Glutamatergic neuron (in vitro differentiated cells): ENCODE results near the gene STAMBP. TPM values are rescaled to one million over a fixed set of nuclear protein-coding genes. Genes with fewer than 3 reads are reported as not detected.

Source experiments
- DNase-seq: peaks from one replicate; pipeline ENCODE4 v3.0.0; 2022
- H3K27ac Mint-ChIP-seq: one replicate; pipeline ENCODE4 v1.8.0; 2020; ENCODE audit warnings: mild to moderate bottlenecking, mixed read lengths, inconsistent platforms; ENCODE audit not compliant: unreplicated experiment
- H3K27me3 Mint-ChIP-seq: one replicate; pipeline ENCODE4 v1.8.0; 2020; ENCODE audit warnings: mild to moderate bottlenecking, moderate library complexity, mixed read lengths, inconsistent platforms; ENCODE audit not compliant: unreplicated experiment
- H3K36me3 Mint-ChIP-seq: one replicate; pipeline ENCODE4 v1.8.0; 2020; ENCODE audit warnings: mild to moderate bottlenecking, mixed read lengths, inconsistent platforms; ENCODE audit not compliant: unreplicated experiment
- H3K4me1 Mint-ChIP-seq: one replicate; pipeline ENCODE4 v1.8.0; 2020; ENCODE audit warnings: mild to moderate bottlenecking, low read depth, mixed read lengths, inconsistent platforms; ENCODE audit not compliant: unreplicated experiment
- H3K4me3 Mint-ChIP-seq: one replicate; pipeline ENCODE4 v1.8.0; 2020; ENCODE audit warnings: mild to moderate bottlenecking, mixed read lengths, inconsistent platforms; ENCODE audit not compliant: unreplicated experiment
- H3K9me3 Mint-ChIP-seq: one replicate; pipeline ENCODE4 v1.8.0; 2020; ENCODE audit warnings: mild to moderate bottlenecking, moderate library complexity, mixed read lengths, inconsistent platforms; ENCODE audit not compliant: unreplicated experiment
- CTCF ChIP-seq: fragments of 200-600 bp; sonication (generic); IDR thresholded peaks from one replicate; pipeline ENCODE4 v1.5.0; 2021; ENCODE audit not compliant: partially characterized antibody, unreplicated experiment
- total RNA-seq: library from RNA; stranded (reverse); fragmentation: NEBNext Ultra II Directional; extraction: Animal tissue kit (Norgen Biotek cat#: 25700); gene quantifications from one replicate; pipeline ENCODE4 v1.2.1, GENCODE V29; 2021; ENCODE audit not compliant: unreplicated experiment

Gene STAMBP
- total RNA-seq, 1 donor from 2014 or later: 48.9 TPM

DNA sequence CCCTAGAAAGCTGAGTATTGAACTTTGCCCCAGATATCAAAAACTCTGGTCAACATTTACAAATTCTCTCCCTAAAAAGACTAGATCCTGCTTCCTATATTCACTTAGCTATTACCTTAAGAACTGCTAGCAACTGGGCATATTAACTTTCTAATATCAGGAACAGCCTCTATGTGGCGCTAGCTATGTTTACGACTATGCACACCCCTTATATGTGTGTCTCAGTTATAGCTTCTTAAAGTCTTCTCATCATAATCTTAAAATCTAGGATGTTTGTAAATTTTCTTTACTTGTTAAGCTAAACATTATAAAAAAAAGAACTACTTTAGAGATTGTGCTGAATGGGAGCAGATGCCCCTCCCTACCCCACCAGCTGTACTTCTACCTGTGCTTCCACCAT lies 1.7 kb upstream of the STAMBP start:
- Mint-ChIP-seq H3K4me3 (no peak overlapping the region), H3K27ac (no peak overlapping the region), H3K4me1 (peaks cover 9% of the 10 kb centered on the region), H3K27me3 (peaks cover 1% of the 10 kb centered on the region), H3K36me3 (no peaks in the 10 kb centered on the region), H3K9me3 (peaks cover 2% of the 10 kb centered on the region)
- no peak for DNase-seq
- TF ChIP-seq CTCF: no peak

- Mint-ChIP-seq H3K9me3 (peaks cover 2% of the 10 kb centered on the region), H3K4me1 (peaks cover 9% of the 10 kb centered on the region), H3K27ac (no peak overlapping the region), H3K27me3 (peaks cover 1% of the 10 kb centered on the region), H3K4me3 (no peak overlapping the region), H3K36me3 (no peaks in the 10 kb centered on the region)
- no peak for TF ChIP-seq CTCF
- no peak for DNase-seq
These were observed 937 bp upstream of the STAMBP start for GRCh38 chr2:73827660-73828388.

DNA sequence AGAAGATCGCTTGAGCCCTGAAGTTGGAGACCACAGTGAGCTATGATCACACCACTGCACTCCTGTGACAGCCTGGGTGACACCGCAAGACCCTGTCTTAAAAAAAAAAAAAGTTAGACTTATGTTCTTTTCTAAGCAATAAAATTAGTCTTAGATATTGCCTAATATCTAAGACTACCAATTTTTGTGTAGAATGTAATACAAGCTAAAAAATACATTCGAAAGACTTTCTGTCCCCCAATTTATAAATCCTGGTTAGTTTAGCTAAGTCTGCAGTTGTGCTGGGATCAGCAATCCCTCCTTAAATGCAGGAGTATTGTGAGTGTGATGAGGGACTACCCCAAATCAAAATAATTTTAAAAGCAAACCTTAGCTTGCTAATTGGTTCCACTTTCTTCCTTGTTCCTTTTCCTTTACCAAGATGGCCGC lies 358 bp upstream of the STAMBP start:
- H3K36me3 Mint-ChIP-seq: no peaks in the 10 kb centered on the region
- H3K4me3 Mint-ChIP-seq: peak overlapping the region; percentile 88
- peak overlapping the region; percentile 23 for H3K27ac Mint-ChIP-seq
- DNase-seq: no peak
- peaks cover 9% of the 10 kb centered on the region for H3K4me1 Mint-ChIP-seq
- no peak for TF ChIP-seq CTCF
- peaks cover 1% of the 10 kb centered on the region for H3K27me3 Mint-ChIP-seq
- H3K9me3 Mint-ChIP-seq: peaks cover 2% of the 10 kb centered on the region

GRCh38 chr2:73830871-73831401 lies 2.2 kb downstream of the STAMBP start:
- Mint-ChIP-seq H3K36me3 (no peaks in the 10 kb centered on the region), H3K4me1 (peaks cover 14% of the 10 kb centered on the region), H3K4me3 (peak overlapping the region; percentile 27), H3K27me3 (peaks cover 4% of the 10 kb centered on the region), H3K9me3 (peaks cover 6% of the 10 kb centered on the region), H3K27ac (no peak overlapping the region)
- DNase-seq: no peak
- no peak for TF ChIP-seq CTCF

- H3K27ac Mint-ChIP-seq: no peak overlapping the region
- no peak overlapping the region for H3K4me3 Mint-ChIP-seq
- no peak for TF ChIP-seq CTCF
- H3K36me3 Mint-ChIP-seq: no peaks in the 10 kb centered on the region
- H3K27me3 Mint-ChIP-seq: peaks cover 4% of the 10 kb centered on the region
- peaks cover 14% of the 10 kb centered on the region for H3K4me1 Mint-ChIP-seq
- H3K9me3 Mint-ChIP-seq: peaks cover 6% of the 10 kb centered on the region
- no peak for DNase-seq
These were observed 4.2 kb downstream of the STAMBP start for GRCh38 chr2:73832930-73833329.
